GM12892 (cell line): ENCODE results near the gene KCNK3.

Experiments used
- POLR2A ChIP-seq: IDR thresholded peaks from 2 replicates; pipeline ENCODE4 v1.6.1; 2011; ENCODE audit warnings: low read depth, low read length, control low read depth
- POLR2AphosphoS5 ChIP-seq: IDR thresholded peaks from 2 replicates; pipeline ENCODE4 v1.6.1; 2011; ENCODE audit warnings: low read depth, low read length, control low read depth

- TF ChIP-seq POLR2A: no peak
- no peak for TF ChIP-seq POLR2AphosphoS5
Observed at GRCh38 chr2:26696351-26696816, 3.9 kb downstream of the KCNK3 start.
